ENCODE data around the gene PILRB. TPM values are rescaled to one million over a fixed set of nuclear protein-coding genes. Genes with fewer than 3 reads are reported as not detected.

Gene PILRB
- polyA plus RNA-seq, 1 donor from 2014 or later = 222 TPM

Small RNAs within 50 kb of the gene (small RNA-seq; reads per million reads assigned to genes)
- 0 to 1.2 (median 0) reads per million in 3 experiments for gene RF00019

Other genes with a start within 250 kb of the PILRB start
- 23.4 and 40.3 TPM in 2 replicates for gene TAF6, start 238.8 kb upstream of the PILRB start, polyA plus RNA-seq
- 35.8 and 42.1 TPM in 2 replicates for gene CNPY4, start 238.5 kb upstream of the PILRB start, polyA plus RNA-seq
- 6.4 and 10.1 TPM in 2 replicates for gene MBLAC1, start 231.2 kb upstream of the PILRB start, polyA plus RNA-seq
- 331 and 333 TPM in 2 replicates for gene LAMTOR4, start 209.2 kb upstream of the PILRB start, polyA plus RNA-seq
- 26.7 and 43.5 TPM in 2 replicates for gene TRAPPC14, start 199.4 kb upstream of the PILRB start, polyA plus RNA-seq
- 47.0 and 58.7 TPM in 2 replicates for gene GAL3ST4, start 189.5 kb upstream of the PILRB start, polyA plus RNA-seq
- gene GPC2, start 180.7 kb upstream of the PILRB start, polyA plus RNA-seq = 506 and 594 TPM in 2 replicates
- gene STAG3, start 180.2 kb upstream of the PILRB start, polyA plus RNA-seq = 0.64 TPM in 1 of 2 replicates, not detected in the other
- gene PVRIG, start 138.2 kb upstream of the PILRB start, polyA plus RNA-seq = 0.16 TPM in 1 of 2 replicates, not detected in the other
- gene SPDYE3, start 50.4 kb upstream of the PILRB start, polyA plus RNA-seq = not detected in 2 replicates
- 23.7 and 29.2 TPM in 2 replicates for gene PILRA, start 15.4 kb downstream of the PILRB start, polyA plus RNA-seq
- 3.1 and 6.8 TPM in 2 replicates for gene ZCWPW1, start 70.6 kb downstream of the PILRB start, polyA plus RNA-seq
- 12.1 and 15.0 TPM in 2 replicates for gene MEPCE, start 71.7 kb downstream of the PILRB start, polyA plus RNA-seq
- gene PPP1R35, start 78.4 kb downstream of the PILRB start, polyA plus RNA-seq = 24.0 and 33.8 TPM in 2 replicates
- not detected in 2 replicates for gene SPACDR, start 106.1 kb downstream of the PILRB start, polyA plus RNA-seq
- gene TSC22D4, start 121.1 kb downstream of the PILRB start, polyA plus RNA-seq = 2.1 and 3.7 TPM in 2 replicates
- gene NYAP1, start 125.8 kb downstream of the PILRB start, polyA plus RNA-seq = 70.1 and 86.6 TPM in 2 replicates
- gene AGFG2, start 181.1 kb downstream of the PILRB start, polyA plus RNA-seq = 3.4 and 7.5 TPM in 2 replicates
- 0.46 and 0.52 TPM in 2 replicates for gene SAP25, start 215.8 kb downstream of the PILRB start, polyA plus RNA-seq
- gene LRCH4, start 228.0 kb downstream of the PILRB start, polyA plus RNA-seq = 17.2 and 25.1 TPM in 2 replicates
- 0.52 and 1.5 TPM in 2 replicates for gene FBXO24, start 228.2 kb downstream of the PILRB start, polyA plus RNA-seq
- 0.48 and 2.0 TPM in 2 replicates for gene PCOLCE, start 244.2 kb downstream of the PILRB start, polyA plus RNA-seq

Data from neural cell (in vitro differentiated cells).